GM21786 (cell line): ENCODE results near the gene THSD4.
"Not testable (repeated sequence)": the region's sequence is repeated elsewhere in the genome, so short reads cannot be mapped to it uniquely, and the experiment has no call there.

Source experiments
- ATAC-seq: cut with Tn5 transposase; IDR thresholded peaks from one replicate; pipeline ENCODE4 v1.9.1; 2021; ENCODE audit not compliant: unreplicated experiment

The THSD4 gene

GRCh38 chr15:71146580-71146982, 31.3 kb downstream of the THSD4 start:
- ATAC-seq: no peak

GRCh38 chr15:71148048-71148447, 32.8 kb downstream of the THSD4 start:
- no peak for ATAC-seq

- no peak for ATAC-seq
Observed at GRCh38 chr15:71149646-71150557, 34.6 kb downstream of the THSD4 start.

GRCh38 chr15:71151081-71151480, 35.8 kb downstream of the THSD4 start:
- ATAC-seq: no peak

- ATAC-seq: no peak
Observed at GRCh38 chr15:71152542-71152941, 37.3 kb downstream of the THSD4 start.

GRCh38 chr15:71153823-71154524, 38.7 kb downstream of the THSD4 start:
- no peak for ATAC-seq

GRCh38 chr15:71154607-71155200, 39.4 kb downstream of the THSD4 start:
- ATAC-seq: no peak

GRCh38 chr15:71155534-71155933, 40.3 kb downstream of the THSD4 start:
- ATAC-seq: no peak

- no peak for ATAC-seq
Observed at GRCh38 chr15:71160976-71161375, 45.7 kb downstream of the THSD4 start.

GRCh38 chr15:71162309-71162708, 47.0 kb downstream of the THSD4 start:
- ATAC-seq: no peak

- ATAC-seq: not testable (repeated sequence)
Observed at GRCh38 chr15:71164606-71165005, 49.3 kb downstream of the THSD4 start.

GRCh38 chr15:71167445-71168165, 52.3 kb downstream of the THSD4 start:
- ATAC-seq: no peak

GRCh38 chr15:71168166-71168834, 53.0 kb downstream of the THSD4 start:
- ATAC-seq: no peak

GRCh38 chr15:71170163-71170562, 54.9 kb downstream of the THSD4 start:
- ATAC-seq: no peak

- ATAC-seq: no peak
Observed at GRCh38 chr15:71171195-71171594, 55.9 kb downstream of the THSD4 start.

GRCh38 chr15:71174360-71174759, 59.1 kb downstream of the THSD4 start:
- not testable (repeated sequence) for ATAC-seq

- ATAC-seq: no peak
Observed at GRCh38 chr15:71180986-71181853, 65.9 kb downstream of the THSD4 start.

- no peak for ATAC-seq
Observed at GRCh38 chr15:71182522-71182921, 67.3 kb downstream of the THSD4 start.

- ATAC-seq: no peak
Observed at GRCh38 chr15:71183063-71183462, 67.8 kb downstream of the THSD4 start.

GRCh38 chr15:71185706-71186105, 70.4 kb downstream of the THSD4 start:
- ATAC-seq: no peak
